GM12878 (cell line): Measurements from ENCODE around the gene SPATA12.

Source experiments
- RBBP5 ChIP-seq: fragments of 200-600 bp; sonication (generic); conservative IDR thresholded peaks from 2 replicates; pipeline ENCODE4 v1.6.1; 2016
- TF ChIP-seq, protein P1 (sequence below): IDR thresholded peaks from 2 replicates; pipeline ENCODE4 v1.6.1; 2011; ENCODE audit warnings: low read depth, low read length, improper control_type of control experiment, borderline replicate concordance
- TF ChIP-seq, protein P2 (sequence below): fragments of 450-650 bp; IDR thresholded peaks from 2 replicates; pipeline ENCODE4 v1.6.1; 2016; ENCODE audit warnings: mild to moderate bottlenecking
- TF ChIP-seq, protein P3 (sequence below), 3 experiments: IDR thresholded peaks in 2 of 3; conservative IDR thresholded peaks in 1 of 3; 2 replicates each; pipeline ENCODE4 v1.5.1; 2011; ENCODE audit warnings: low read depth in 3 of 3, low read length in 3 of 3, mild to moderate bottlenecking in 3 of 3, control low read depth in 2 of 3, moderate library complexity in 2 of 3, inconsistent platforms in 1 of 3, mixed read lengths in 1 of 3; ENCODE audit not compliant: control insufficient read depth in 2 of 3, insufficient read depth in 1 of 3; ENCODE audit errors: extremely low read depth in 1 of 3
- TF ChIP-seq, protein P4 (sequence below): fragments of 450-650 bp; formaldehyde crosslinking; IDR thresholded peaks from 2 replicates; pipeline ENCODE4 v1.4.0; 2020; ENCODE audit warnings: mild to moderate bottlenecking, moderate library complexity

DNA sequence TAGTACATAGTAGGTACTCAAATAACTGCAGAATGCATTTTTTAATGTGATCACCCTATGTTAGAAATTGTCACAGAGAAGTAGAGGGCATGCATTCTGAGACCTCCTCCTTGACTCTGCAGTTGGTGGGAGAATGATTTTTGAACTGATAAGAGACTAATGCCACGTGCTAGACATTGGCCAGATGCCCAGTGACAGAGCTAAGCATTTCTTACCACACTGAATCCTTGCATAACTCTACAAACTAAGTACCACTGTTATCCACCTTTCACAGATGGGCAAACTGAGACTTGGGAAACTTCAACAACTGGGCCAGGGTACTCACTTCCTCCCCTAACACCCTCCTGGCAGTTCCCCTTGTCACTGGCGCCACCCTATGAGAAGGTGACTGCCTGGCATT, 33.5 kb upstream of the SPATA12 start:
- TF ChIP-seq, protein P1, sequence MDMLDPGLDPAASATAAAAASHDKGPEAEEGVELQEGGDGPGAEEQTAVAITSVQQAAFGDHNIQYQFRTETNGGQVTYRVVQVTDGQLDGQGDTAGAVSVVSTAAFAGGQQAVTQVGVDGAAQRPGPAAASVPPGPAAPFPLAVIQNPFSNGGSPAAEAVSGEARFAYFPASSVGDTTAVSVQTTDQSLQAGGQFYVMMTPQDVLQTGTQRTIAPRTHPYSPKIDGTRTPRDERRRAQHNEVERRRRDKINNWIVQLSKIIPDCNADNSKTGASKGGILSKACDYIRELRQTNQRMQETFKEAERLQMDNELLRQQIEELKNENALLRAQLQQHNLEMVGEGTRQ: no peak
- TF ChIP-seq, protein P2, sequence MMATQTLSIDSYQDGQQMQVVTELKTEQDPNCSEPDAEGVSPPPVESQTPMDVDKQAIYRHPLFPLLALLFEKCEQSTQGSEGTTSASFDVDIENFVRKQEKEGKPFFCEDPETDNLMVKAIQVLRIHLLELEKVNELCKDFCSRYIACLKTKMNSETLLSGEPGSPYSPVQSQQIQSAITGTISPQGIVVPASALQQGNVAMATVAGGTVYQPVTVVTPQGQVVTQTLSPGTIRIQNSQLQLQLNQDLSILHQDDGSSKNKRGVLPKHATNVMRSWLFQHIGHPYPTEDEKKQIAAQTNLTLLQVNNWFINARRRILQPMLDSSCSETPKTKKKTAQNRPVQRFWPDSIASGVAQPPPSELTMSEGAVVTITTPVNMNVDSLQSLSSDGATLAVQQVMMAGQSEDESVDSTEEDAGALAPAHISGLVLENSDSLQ: no peak
- TF ChIP-seq, protein P3, sequence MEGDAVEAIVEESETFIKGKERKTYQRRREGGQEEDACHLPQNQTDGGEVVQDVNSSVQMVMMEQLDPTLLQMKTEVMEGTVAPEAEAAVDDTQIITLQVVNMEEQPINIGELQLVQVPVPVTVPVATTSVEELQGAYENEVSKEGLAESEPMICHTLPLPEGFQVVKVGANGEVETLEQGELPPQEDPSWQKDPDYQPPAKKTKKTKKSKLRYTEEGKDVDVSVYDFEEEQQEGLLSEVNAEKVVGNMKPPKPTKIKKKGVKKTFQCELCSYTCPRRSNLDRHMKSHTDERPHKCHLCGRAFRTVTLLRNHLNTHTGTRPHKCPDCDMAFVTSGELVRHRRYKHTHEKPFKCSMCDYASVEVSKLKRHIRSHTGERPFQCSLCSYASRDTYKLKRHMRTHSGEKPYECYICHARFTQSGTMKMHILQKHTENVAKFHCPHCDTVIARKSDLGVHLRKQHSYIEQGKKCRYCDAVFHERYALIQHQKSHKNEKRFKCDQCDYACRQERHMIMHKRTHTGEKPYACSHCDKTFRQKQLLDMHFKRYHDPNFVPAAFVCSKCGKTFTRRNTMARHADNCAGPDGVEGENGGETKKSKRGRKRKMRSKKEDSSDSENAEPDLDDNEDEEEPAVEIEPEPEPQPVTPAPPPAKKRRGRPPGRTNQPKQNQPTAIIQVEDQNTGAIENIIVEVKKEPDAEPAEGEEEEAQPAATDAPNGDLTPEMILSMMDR (IDR thresholded peaks at IDR 0.05 in 2 of 3, conservative IDR thresholded peaks at IDR 0.05 in 1 of 3; ENCODE audit: control insufficient read depth in 2 of 3, extremely low read depth in 1 of 3, insufficient read depth in 1 of 3, low read depth in 3 of 3, low read length in 3 of 3): no peak
- TF ChIP-seq RBBP5: no peak
- TF ChIP-seq, protein P4, sequence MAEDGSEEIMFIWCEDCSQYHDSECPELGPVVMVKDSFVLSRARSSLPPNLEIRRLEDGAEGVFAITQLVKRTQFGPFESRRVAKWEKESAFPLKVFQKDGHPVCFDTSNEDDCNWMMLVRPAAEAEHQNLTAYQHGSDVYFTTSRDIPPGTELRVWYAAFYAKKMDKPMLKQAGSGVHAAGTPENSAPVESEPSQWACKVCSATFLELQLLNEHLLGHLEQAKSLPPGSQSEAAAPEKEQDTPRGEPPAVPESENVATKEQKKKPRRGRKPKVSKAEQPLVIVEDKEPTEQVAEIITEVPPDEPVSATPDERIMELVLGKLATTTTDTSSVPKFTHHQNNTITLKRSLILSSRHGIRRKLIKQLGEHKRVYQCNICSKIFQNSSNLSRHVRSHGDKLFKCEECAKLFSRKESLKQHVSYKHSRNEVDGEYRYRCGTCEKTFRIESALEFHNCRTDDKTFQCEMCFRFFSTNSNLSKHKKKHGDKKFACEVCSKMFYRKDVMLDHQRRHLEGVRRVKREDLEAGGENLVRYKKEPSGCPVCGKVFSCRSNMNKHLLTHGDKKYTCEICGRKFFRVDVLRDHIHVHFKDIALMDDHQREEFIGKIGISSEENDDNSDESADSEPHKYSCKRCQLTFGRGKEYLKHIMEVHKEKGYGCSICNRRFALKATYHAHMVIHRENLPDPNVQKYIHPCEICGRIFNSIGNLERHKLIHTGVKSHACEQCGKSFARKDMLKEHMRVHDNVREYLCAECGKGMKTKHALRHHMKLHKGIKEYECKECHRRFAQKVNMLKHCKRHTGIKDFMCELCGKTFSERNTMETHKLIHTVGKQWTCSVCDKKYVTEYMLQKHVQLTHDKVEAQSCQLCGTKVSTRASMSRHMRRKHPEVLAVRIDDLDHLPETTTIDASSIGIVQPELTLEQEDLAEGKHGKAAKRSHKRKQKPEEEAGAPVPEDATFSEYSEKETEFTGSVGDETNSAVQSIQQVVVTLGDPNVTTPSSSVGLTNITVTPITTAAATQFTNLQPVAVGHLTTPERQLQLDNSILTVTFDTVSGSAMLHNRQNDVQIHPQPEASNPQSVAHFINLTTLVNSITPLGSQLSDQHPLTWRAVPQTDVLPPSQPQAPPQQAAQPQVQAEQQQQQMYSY (CRISPR knock-in tag): no peak
